DMS53 (cell line): ENCODE data around the gene SORL1.
A peak's percentile ranks its signal among the peaks of the same experiment; 100 is the strongest.
"Not testable (repeated sequence)": the region's sequence is repeated elsewhere in the genome, so short reads cannot be mapped to it uniquely, and the experiment has no call there.

Experiments
- DNase-seq: peaks from one replicate; lab custom pipeline; 2025; lab: John Stamatoyannopoulos, UW

The SORL1 gene

DNA sequence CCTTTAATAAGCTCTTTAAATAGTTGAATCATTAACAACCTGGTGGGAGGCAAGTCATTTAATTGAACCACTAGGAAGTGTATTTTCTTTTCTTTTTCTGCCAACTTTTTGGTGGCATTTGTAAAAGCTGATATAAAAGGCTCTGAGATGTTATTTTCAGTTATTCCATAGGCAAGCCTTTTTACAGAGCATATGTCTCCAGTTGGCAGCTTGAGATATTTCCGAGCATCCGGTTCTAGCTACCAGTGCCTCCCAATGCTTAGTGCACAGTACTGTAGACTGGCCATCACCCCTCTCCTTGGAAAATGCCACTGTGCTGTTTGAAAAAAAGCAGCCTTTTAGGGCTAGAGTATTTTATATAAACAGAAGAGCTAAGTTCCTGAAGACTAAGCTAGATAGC is 179.3 kb downstream of the SORL1 start:
- DNase-seq: no peak

DNA sequence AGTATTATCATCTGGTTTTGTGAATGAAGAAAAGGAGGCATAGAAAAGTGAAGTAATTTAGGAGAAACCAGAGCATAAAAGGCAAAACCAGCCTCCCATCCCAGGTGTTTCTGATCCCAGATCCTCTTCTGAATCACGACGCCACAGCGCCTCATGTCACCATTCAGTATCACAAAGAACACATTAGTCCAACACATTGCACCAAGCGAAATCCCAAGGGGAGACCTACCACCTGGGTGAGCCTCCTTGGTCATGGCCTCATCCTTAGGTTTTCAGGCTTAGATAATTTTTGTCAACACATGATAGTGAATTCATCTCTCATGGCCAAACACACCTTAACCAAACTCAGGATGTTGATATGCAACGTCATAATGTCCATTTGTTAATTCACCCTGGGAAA is 182.2 kb downstream of the SORL1 start:
- DNase-seq: no peak

DNA sequence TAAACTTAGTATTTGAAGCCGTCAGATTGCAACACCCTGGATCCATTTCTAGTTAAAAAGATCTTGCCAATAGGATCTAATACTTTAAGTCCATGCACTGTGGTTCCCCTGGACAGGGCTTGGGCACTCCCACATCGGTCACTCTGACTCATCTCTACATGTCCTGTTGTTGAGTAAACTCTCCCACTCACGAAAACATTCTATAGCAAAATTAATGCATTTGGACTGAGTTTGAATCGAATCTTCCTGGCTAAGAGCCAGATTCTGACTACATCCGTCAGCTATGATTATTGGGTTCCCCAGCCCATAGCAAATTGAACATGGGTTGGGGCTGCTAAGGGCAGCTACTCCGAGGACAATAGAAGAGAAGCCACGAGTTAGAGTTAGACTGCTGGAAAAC is 182.8 kb downstream of the SORL1 start:
- peak; percentile 6 for DNase-seq

DNA sequence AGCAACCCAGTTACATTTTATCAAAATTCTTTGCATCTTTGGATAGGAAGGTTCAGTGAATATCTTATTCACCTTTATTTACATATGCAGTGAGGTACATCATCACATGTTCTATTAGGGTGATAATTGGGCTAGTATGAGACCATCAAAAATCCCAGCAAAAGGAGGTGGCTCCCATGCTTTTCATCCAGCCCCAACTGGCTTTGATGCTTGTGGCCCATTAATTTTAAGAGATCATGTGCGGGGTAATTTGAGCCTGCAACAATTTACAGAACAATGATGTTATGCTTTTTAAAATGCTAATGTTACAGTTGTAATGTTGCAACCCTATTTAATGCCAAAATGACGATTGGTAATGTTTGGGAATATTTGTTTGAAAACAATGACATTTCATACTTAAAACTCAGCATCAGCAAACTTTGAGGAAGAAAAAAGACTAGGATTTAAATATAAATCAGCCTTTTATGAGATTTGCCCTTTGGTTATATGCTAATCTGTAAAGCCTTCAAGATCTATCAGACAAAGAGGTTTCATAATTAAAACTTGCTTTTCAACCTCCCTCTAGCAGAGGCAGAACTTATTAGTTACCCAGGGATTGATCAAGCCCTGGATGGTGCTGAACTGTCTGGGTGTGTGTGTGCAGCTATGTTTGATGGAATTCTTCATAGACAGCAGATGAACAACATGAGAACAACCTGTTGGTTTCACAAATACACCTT is 184.1 kb downstream of the SORL1 start:
- no peak for DNase-seq

DNA sequence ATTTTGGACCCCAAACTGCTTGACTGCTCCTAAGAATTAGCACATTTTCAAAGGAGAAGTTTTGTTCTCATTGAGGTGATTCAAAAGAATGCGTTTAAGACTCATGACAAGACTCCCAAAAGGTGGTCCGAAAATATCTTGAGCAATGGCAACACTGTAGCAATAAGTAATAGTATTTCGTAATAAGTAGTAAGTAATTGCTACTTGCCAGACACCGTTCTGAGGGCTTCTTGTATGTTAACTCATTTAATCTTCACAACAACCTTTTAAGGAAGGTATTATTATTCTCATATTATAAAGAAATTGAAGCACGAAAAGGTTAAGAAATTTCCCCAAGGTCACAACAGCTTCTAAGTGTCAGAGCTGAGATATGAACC is 184.7 kb downstream of the SORL1 start:
- DNase-seq: no peak

DNA sequence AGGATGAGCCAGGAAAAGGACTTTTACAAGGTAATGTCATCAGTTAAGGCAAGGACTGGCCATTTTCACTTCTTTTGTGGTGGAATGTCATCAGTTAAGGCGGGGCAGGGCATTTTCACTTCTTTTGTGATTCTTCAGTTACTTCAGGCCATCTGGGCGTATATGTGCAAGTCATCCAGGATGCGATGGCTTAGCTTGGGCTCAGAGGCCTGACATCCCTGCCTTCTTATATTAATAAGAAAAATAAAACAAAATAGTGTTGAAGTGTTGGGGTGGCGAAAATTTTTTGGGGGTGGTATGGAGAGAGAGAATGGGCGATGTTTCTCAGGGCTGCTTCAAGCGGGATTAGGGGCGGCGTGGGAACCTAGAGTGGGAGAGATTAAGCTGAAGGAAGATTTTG is 185.5 kb downstream of the SORL1 start:
- DNase-seq: not testable (repeated sequence)

DNA sequence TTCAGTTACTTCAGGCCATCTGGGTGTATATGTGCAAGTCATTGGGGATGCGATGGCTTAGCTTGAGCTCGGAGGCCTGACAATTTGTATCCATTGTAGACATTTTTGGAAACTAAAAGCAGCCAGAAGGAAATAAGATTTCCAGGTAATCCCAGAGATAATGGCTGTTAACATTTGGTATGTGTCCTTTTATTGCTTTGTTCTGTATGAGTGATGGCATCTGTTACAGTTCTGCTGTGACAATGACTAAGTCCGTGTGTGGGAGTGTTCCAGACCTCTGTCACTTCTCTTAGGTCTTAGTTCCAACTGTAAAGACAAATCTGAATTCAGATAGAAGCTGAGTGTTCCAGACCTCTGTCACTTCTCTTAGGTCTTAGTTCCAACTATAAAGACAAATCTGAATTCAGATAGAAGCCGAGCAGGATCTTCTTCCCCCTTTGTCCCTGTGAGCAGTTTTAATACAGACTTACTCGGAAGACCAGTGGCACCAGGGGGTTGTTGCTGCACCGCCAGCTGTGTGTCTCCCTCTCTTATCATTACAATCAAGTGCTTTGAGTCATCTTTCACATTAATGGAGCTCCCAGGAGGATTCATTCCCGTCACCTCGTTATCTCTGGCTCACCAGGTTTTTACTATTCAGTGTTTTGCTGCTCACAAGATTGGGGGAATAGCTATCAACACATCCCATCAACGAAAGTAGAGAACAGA is 191.5 kb downstream of the SORL1 start:
- no peak for DNase-seq

DNA sequence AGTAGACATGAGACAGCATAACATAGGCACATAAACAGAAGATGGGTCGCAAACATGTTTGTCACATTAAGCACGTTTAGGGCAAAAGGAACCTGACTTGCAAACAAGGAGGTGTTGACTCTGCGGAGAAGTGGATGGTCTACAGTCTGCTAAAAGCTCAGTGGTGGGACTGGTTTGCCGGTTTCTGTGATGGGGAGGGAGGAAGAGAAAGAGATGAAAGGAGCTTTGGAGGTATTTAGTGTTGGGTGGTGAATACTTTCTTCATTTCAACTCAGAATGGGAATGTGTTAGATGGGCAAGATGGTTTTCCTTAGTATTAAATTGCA is 192.0 kb downstream of the SORL1 start:
- DNase-seq: peak; percentile 17

DNA sequence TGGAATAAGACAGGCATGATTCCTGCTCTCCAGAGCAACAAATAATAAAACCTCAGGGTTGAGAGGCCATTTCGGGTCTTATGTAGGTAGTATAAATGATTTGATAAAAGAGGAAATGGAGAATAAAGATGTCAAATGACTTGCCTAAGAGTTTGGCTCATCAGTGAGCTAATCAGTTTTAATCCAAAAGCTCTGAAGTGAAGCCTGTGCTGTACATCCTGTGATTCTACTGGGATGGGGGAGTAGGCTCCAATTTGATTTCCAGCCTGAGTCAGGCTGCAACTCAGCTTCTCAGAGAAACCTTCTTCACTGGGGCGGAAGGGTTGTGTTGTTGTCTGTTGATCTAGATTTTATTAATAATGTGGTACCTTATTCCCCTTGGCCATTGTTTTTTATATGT is 192.9 kb downstream of the SORL1 start:
- DNase-seq: no peak

DNA sequence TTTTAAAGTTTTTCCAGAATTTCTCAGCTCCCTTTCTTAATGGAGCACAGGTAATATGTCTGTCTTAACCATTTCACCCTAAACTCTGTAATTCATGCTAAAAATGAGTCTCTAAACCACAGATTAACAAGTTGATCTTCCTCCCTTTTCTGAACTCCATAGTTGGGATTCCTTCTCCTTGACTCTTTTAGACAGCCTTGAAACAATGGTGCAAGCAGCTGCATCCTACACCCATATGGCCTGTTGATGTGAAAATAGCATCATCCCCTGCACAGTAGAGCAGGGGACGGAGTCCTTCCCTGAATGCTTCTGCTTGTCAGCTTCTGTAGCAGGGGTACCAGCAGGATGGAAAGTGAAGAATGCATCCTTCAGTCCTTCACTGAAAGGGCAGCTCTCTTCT is 193.5 kb downstream of the SORL1 start:
- DNase-seq: no peak

DNA sequence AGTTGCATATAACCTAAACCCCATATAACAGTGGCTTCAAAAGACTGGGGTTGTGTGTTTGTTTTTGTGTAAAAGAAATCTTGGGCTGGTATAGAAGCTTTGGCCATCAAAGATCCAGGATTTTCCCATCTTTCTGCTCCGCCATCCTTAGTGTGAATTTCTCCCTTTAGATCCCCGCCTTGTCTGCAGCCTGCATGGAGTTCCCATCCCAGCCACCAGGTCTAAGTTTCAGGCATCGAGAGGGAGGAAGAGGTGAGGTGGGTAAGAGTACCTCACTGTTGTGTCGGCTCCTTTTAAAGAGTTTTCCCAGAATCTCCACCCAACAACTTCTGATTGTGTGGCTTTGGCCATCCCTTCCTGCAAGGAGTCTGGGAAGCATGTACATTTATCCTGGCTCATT is 196.2 kb downstream of the SORL1 start:
- no peak for DNase-seq

DNA sequence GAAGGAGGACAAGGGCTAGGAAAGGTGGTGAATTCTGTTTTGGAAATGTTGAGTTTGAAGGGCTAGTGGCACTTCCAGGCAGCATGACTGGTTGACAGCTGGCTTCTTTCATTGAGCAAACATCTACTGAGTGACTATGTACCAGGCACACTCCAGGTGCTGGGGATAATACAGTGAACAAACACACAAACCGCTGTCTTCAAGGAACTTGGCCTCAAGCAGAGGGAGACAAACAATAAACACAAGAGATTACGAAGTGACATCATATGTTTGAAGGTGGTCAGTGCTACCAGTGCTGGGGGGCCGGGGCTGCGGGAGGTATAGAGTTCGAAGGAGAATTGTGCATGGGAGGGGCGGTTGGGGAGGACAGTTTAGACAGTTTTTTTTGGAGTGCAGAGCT is 197.7 kb downstream of the SORL1 start:
- peak; percentile 79 for DNase-seq

DNA sequence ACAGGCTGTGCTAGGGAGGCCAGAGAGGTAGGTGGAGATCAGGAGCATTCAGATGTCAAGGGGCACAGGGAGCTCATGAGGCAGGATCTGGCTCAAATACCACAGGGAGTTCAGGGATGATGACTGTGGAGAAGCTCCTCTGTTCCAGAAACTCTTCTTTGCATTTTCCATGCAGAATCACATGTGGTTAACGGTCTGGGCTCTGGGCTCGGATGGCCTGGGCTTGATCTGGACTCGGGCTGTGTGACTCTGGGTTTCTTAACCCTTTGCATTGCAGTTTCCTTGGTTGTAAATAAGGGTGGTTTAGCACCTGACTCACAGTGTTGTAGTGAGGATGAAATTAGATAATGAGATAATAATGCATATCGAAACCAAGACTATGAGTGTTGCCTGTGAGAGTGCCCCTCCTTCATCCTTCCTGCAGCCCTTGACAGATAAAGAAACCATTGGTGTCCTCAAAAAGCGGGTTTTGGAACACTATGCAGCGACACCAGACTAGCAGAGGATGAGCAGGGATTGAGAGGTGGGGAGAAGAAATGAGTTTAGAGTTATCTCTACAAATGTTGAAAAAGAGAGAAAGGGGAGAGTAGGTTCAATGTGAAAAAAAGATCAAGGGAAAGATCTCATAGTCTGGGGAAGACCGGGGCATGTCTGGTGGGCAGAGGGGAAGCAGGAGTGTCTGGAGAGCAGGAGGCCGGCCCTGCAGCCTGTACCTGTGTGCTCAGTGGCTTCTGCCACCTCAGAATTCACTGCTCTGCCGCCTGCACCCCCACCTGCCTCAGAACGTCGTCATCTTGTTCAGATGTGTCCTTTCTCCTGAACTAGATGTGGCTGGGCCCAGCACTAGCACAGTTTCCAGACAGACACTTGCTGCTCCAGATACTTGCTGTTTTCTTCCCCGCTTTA is 198.5 kb downstream of the SORL1 start:
- DNase-seq: peak; percentile 46

DNA sequence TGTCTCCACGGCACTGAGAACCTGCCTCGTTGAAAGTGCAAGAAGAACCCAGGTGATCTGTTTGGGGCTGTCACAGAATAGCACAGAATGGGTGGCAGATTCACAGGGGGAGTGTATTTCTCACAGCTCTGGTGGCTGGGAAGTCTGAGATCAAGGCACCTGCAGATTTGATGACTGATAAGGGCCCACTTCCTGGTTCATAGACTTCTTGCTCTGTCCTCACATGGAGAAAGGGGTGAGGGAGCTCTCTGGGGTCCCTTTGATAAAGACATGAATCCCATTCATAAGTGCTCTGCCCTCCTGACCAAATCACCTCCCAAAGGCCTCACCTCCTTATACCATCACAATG is 199.1 kb downstream of the SORL1 start:
- peak; percentile 14 for DNase-seq

DNA sequence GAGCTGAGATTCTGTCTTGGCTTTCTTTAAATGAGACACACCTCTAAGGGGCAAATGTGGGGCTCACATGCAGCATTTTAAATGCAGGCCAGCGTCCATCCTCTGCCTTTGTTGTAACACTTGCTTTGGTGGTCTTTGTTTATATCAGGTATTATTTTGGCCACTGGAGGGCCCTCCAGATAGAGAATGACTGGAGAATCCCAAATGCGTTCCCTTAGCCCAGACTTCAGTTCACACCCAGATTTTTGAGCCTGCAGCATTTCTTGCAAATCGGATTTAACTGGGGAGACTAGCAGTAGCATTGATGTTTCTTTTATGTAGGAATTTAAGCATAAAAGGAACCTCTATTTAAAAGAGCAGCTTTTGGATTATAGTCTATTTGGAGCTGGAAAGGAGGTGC is 200.9 kb downstream of the SORL1 start:
- DNase-seq: no peak

DNA sequence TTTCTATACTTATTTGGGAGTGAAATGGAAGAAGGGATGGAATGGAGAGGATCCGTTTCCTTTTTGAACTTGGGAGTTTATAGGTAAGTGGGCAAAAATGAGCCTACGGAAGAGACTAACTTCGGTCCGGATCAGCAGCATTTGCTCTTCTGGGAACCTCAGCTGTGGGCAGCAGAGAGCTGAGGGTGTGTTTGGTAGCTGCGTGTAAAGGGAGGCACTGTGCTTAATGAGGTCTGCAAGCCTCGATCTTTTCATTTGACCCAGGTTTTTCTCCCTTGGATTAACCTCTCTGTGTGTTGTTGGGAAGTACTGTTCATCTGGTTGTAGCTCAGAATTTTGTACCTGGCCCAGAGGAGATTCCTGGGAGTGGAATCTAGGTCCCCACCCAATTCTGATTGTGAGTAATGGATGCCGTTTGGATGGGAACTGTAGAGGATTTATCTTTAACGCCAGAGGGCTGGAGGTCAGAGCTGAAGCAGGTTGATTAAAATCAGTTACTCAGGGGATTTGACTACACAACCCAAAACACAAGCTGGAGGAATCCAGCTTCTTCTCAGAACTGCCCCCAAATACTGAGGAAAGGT is 202.2 kb downstream of the SORL1 start:
- no peak for DNase-seq

DNA sequence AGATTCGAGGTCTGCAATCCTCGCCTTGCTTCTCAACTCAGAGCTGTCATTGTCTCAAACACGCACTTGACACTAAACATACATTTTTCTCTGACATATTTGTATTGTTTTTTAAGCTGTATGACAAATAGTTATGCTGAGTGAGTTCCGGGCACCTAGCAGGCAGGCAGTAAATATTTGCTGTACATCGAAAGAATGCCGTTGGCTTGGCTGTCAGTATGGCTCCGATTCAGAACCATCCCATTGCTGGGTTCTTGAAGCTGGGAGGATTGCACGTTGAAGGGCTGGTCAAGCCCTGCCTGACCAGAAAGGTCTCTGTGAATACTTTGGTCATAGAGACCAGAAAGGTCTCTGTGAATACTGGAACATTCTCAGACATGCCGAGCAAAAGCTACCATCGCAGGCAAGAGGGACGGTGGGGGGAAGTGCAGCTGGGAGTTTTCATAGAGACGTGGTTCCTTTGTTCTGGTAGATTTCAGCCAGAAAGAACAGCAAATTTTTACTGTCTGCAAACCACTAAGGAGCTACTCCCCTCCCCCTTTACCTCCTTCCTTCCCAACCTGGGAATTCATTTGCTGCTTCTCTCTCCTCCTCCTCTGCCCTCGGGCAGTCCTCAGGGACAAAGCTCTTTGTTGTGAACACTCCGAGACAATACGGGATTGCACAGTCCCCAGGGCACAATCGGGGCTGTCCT is 202.9 kb downstream of the SORL1 start:
- peak; percentile 68 for DNase-seq

DNA sequence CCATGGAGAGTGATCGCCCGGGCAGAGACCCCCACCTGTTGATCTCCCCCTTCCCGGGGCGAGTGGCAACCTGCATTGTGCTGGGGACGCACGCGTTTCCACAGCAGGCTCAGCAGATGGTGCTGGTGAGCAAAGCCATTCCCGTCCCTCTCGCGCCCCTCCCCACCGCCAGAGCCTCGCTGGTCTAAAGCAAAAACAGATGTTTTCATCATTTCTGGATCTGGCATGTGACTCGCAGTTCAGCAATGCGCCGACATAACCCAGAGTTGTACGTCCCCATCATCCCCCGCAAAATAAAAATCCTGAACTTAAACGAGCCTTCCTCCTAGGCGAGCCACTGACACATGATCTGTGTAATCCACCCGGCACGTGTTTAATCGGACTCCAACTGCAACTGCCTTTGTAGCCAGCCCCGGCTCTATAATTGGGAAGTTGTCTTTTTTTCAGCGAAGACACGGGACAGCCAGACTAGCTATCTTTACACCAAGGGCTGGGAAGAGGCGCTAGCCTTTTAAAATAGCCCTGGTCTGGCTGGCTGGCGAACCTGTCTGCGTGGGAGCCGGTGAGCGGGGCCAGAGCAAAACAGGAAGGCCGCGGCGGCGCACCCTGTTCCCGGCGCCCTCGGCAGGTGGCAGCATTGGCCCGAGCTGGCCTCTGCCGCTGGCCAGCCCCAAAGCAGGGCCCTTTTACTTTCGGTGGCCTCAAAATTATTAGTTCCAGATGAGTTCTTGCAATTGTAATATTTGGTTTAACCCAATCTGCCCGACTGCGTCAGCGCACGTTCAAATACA is 203.6 kb downstream of the SORL1 start:
- peak; percentile 87 for DNase-seq

DNA sequence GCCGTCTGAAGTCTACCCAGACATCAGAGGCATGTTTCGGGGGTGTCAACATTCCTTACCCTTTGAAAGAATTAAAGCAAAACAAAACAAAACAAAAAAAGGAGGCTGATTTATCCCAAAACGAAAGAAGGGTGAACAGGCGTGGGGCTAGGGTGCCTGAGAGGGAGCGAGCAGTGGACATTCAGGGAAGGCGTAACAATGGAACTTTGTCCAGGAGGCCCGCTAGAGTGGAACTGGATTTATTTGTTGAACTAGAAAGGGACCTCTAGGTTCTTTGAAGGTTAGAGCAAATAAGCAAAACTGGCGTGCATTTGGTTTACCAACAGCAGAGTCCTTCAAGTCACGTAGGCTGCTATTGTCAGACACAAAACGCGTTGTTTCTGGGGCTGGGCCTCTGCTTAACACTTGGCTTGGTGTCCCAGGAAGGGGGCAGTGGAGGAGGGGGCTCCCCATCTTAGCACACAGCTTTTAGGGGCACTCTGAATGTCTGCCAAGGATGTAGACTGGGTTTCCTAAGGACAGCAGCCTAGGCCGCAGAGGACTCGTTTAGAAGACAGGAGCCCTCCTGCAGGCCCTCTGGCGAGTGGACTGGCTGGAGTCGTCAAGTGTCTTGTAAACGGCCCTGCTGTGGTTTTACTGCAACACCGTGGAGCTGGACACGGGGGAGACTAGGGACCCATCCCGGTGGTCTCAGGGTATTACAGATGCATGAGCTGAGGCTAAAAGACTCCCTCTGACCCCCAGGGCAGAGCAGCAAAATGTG is 204.4 kb downstream of the SORL1 start:
- peak; percentile 46 for DNase-seq

DNA sequence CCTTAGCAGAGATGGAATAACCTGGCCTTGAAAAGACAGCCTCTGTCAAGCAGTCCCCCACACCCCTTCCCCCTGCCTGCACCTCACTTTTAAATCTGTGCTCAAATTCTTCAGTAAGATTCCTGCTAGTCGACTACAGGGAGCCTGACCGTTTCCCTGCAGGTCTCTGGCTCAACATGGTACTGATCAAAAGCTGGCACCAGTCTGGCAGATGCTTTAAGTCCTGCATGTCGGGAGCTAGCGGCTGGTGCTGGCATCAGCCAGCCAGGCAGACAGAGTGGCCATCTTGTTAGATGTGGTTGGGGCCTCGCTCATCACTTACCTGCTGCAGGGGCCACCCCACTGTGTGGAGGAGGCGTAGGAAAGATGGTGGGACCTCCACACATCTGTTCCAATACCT is 205.0 kb downstream of the SORL1 start:
- no peak for DNase-seq

DNA sequence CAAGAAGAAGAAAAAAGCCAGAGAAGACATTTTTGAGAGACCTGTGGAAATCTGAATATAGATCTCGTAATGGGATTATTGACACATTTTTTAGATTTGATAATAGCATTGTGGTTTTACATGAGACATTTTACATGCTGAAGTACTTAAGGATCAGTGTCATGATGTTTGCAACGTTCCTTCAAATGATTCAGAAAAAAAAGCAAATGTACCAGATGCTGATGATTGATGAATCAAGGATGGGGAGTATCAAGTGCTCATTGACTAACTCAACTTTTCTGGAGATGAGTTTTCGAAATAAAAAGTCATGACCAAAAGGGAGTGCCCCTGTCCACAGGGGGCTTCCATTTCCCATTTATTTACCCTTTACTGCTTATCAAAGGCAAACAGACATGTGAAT is 207.7 kb downstream of the SORL1 start:
- no peak for DNase-seq
